Neural cell (in vitro differentiated cells): ENCODE results near the gene CLHC1.
"Not testable (repeated sequence)": the region's sequence is repeated elsewhere in the genome, so short reads cannot be mapped to it uniquely, and the experiment has no call there.

ENCODE experiments used
- CTCF ChIP-seq: fragments of 450-650 bp; IDR thresholded peaks from 2 replicates; pipeline ENCODE4 v1.5.1; 2014; ENCODE audit warnings: antibody characterized with exemption, mild to moderate bottlenecking, moderate library complexity; ENCODE audit not compliant: poor library complexity, severe bottlenecking
- EP300 ChIP-seq: fragments of 450-650 bp; conservative IDR thresholded peaks from 2 replicates; pipeline ENCODE4 v1.6.1; 2014; ENCODE audit warnings: antibody characterized with exemption, mild to moderate bottlenecking, moderate library complexity; ENCODE audit not compliant: poor library complexity, severe bottlenecking
- EZH2 ChIP-seq: fragments of 200-600, 300-800 bp; shearing (Covaris generic), sonication (generic); IDR thresholded peaks from 2 replicates; pipeline ENCODE4 v1.6.1; 2014; ENCODE audit warnings: antibody characterized with exemption, low read length, borderline replicate concordance, mild to moderate bottlenecking; ENCODE audit not compliant: insufficient read depth, poor library complexity, severe bottlenecking
- POLR2AphosphoS5 ChIP-seq: IDR thresholded peaks from 2 replicates; pipeline ENCODE4 v1.6.1; 2012
- RAD21 ChIP-seq: fragments of 450-650 bp; conservative IDR thresholded peaks from 2 replicates; pipeline ENCODE4 v1.6.1; 2014; ENCODE audit warnings: antibody characterized with exemption, mild to moderate bottlenecking, moderate library complexity
- REST ChIP-seq: IDR thresholded peaks from 2 replicates; pipeline ENCODE4 v1.6.1; 2012; ENCODE audit warnings: borderline replicate concordance
- TAF1 ChIP-seq: IDR thresholded peaks from 2 replicates; pipeline ENCODE4 v1.6.1; 2012; ENCODE audit warnings: low read depth

DNA sequence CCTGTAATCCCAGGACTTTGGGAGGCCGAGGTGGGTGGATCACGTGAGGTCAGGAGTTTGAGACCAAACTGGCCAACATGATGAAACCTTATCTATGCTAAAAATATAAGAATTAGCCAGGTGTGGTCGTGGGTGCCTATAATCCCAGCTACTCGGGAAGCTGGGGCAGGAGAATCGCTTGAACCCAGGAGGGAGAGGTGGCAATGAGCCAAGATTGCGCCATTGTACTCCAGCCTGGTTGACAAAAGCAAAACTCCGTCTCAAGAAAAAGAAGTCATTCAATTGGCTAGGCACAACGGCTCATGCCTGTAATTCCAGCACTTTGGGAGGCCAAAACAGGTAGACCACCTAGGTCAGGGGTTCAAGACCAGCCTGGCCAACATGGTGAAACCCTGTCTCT lies 9.5 kb upstream of the CLHC1 start:
- not testable (repeated sequence) for TF ChIP-seq CTCF, RAD21, EP300, REST, TAF1, POLR2AphosphoS5, EZH2
